Adrenal gland (tissue), 12 donors: Measurements from ENCODE around the gene CAGE1. TPM values are rescaled to one million over a fixed set of nuclear protein-coding genes. Genes with fewer than 3 reads are reported as not detected.
"Not testable (repeated sequence)": the region's sequence is repeated elsewhere in the genome, so short reads cannot be mapped to it uniquely, and the experiment has no call there.

Source experiments
- DNase-seq, 7 donors: peaks; one replicate each; pipeline ENCODE4 v3.0.0-alpha.2; 2019 to 2020
- H3K27ac ChIP-seq, 5 donors: fragments of 200-600 bp; sonication (generic) in 4 of 5; 1 replicate in 3 of 5; 2 replicates in 2 of 5; pipeline versions ENCODE4 v1.5.1 to v1.8.0; 2016 to 2020; ENCODE audit warnings: mild to moderate bottlenecking in 1 of 5
- H3K27me3 ChIP-seq: fragments of 200-600 bp; 2 replicates; pipeline ENCODE4 v1.8.0; 2021
- H3K36me3 ChIP-seq, 2 donors: fragments of 200-600 bp; replicated peaks in 1 of 2; 1 replicate in 1 of 2; 2 replicates in 1 of 2; pipeline versions ENCODE4 v1.5.1 to v1.8.0; 2018 to 2022
- H3K4me1 ChIP-seq, 2 donors: fragments of 200-600 bp; replicated peaks in 1 of 2; 1 replicate in 1 of 2; 2 replicates in 1 of 2; pipeline versions ENCODE4 v1.5.1 to v1.8.0; 2018 to 2021
- H3K4me3 ChIP-seq, 4 donors: fragments of 200-600 bp; sonication (generic) in 3 of 4; one replicate each; pipeline ENCODE4 v1.5.1; 2016 to 2018
- H3K9me3 ChIP-seq, 3 donors: fragments of 200-600 bp; sonication (generic) in 1 of 3; replicated peaks in 1 of 3; 1 replicate in 2 of 3; 2 replicates in 1 of 3; pipeline versions ENCODE4 v1.5.1 to v1.8.0; 2016 to 2021
- POLR2A ChIP-seq, 2 donors: fragments of 450-650 bp; IDR thresholded peaks; one replicate each; pipeline ENCODE4 v1.6.1; 2017; ENCODE audit warnings: antibody characterized with exemption in 2 of 2, mild to moderate bottlenecking in 2 of 2, moderate library complexity in 1 of 2
- WGBS, 4 donors: extraction: QIAGEN DNeasy Blood & Tissue Kit in 2 of 4; methylation state at CpG; one replicate each; pipeline versions ENCODE4 v1.1.5 to v1.1.7; 2013 to 2017; 5-methylcytosine and 5-hydroxymethylcytosine counted together
- intact Hi-C, 2 donors: fragments of 100-400 bp; cut with DNase I; formaldehyde crosslinking; loops; one replicate each; pipeline versions ENCODE4 v1.14.1 to v1.15.0; 2022 to 2023
- polyA plus RNA-seq, 3 donors: library from polyadenylated mRNA; stranded (reverse); fragments of 200-250 nt in 2 of 3; fragments of 350-450 nt in 1 of 3; fragmentation: Illumina TruSeq in 1 of 3; extraction: RNeasy Lipid Tissue Mini Kit (QIAGEN cat#74804) in 1 of 3; gene quantifications; one replicate each; pipeline ENCODE4 v1.2.3, GENCODE V29; 2013 to 2014
- total RNA-seq, 9 donors: library from RNA; depleted of rRNA in 4 of 9; stranded (reverse); fragments of >200 nt in 4 of 9; fragments of 120-200 nt in 1 of 9; fragmentation: NEBNext Ultra II Directional in 1 of 9; extraction: Animal tissue kit (Norgen Biotek cat#: 25700) in 1 of 9; gene quantifications; one replicate each; pipeline versions ENCODE4 v1.1.0 to v1.2.4, GENCODE V29; 2013 to 2023
- TF ChIP-seq, protein P1 (sequence below), 6 experiments: fragments of 450-650 bp in 4 of 6; fragments of 200-600 bp in 2 of 6; sonication (generic) in 1 of 6; IDR thresholded peaks; 1 replicate in 5 of 6; 2 replicates in 1 of 6; pipeline versions ENCODE4 v1.5.1 to v1.8.0; 2016 to 2021; ENCODE audit warnings: antibody characterized with exemption in 6 of 6, mild to moderate bottlenecking in 2 of 6, moderate library complexity in 1 of 6
- donor health status: healthy with polysubstance abuse.
- donor health status: Bipolar disorder and iron deficiency.
- donor health status: DM: yes; HTN: yes; CAD: no.
- donor health status: DM: no; HTN: no; CAD: no.
- donor health status: DM: no; HTN: no; CAD: no.
- donor health status: DM: yes; HTN: yes; CAD: no.

Gene CAGE1
- total and polyA plus RNA-seq, 12 donors = 0.06 to 0.25 (median 0.16) TPM; not detected in 8

DNA sequence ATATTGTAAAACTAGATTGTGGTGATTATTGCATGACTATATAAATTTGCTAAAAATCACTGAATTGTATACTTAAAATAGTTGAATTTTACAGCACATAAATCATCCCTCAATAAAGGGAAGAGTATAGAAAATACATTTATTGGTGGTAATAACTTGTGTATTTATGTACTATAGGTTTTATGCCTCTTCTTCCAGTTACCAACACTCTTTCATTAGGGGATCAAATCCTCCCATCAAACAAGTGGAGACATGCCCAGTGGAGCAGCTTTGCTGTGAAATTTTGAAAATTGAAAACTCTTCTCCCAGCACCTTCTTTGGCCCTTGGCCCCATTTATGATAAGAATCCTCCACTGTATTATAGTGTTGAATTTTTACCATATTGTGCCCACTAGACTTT, 66.5 kb downstream of the CAGE1 start:
- intact Hi-C loops = no loop called here
- Histone ChIP-seq H3K27me3 (no peaks in the 10 kb centered on the region), H3K27ac (no peak overlapping the region), H3K36me3 (no peaks in the 10 kb centered on the region), H3K9me3 (no peaks in the 10 kb centered on the region), H3K4me1 (no peaks in the 10 kb centered on the region), H3K4me3 (no peak overlapping the region)
- DNase-seq = no peak
- no peak for TF ChIP-seq POLR2A (IDR thresholded peaks at IDR 0.05)
- TF ChIP-seq, protein P1, sequence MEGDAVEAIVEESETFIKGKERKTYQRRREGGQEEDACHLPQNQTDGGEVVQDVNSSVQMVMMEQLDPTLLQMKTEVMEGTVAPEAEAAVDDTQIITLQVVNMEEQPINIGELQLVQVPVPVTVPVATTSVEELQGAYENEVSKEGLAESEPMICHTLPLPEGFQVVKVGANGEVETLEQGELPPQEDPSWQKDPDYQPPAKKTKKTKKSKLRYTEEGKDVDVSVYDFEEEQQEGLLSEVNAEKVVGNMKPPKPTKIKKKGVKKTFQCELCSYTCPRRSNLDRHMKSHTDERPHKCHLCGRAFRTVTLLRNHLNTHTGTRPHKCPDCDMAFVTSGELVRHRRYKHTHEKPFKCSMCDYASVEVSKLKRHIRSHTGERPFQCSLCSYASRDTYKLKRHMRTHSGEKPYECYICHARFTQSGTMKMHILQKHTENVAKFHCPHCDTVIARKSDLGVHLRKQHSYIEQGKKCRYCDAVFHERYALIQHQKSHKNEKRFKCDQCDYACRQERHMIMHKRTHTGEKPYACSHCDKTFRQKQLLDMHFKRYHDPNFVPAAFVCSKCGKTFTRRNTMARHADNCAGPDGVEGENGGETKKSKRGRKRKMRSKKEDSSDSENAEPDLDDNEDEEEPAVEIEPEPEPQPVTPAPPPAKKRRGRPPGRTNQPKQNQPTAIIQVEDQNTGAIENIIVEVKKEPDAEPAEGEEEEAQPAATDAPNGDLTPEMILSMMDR (IDR thresholded peaks at IDR 0.05) = no peak

- DNase-seq, H3K4me3 ChIP-seq, H3K27ac ChIP-seq, H3K27me3 ChIP-seq, H3K9me3 ChIP-seq, H3K4me1 ChIP-seq, intact Hi-C loops, H3K36me3 ChIP-seq: not testable (repeated sequence)
- 80 to 91% (median 84%) methylated on average over 6 of the region's 6 CpGs for WGBS, 4 donors
These were observed 67.7 kb downstream of the CAGE1 start for GRCh38 chr6:7321866-7322265.

DNA sequence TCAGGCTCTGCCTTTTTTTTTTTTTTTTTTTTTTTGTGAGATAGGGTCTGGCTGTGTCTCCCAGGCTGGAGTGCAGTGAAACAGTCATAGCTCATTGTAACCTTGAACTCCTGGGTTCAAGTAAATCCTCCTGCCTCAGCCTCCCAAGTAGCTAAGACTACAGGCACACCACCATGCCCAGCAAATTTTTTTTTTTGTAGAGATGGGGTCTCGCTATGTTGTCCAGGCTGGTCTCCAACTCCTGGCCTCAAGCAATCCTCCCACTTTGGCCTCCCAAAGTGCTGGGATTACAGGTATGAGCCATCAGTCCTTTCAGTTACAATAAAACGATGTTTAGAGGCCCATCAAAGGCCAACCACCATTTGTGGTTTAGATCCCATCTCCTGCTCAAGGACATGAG, 70.1 kb downstream of the CAGE1 start:
- H3K36me3 ChIP-seq, H3K27ac ChIP-seq, H3K27me3 ChIP-seq, H3K4me3 ChIP-seq, H3K9me3 ChIP-seq, DNase-seq, H3K4me1 ChIP-seq, intact Hi-C loops: not testable (repeated sequence)
- WGBS, 4 donors = 72 to 88% (median 85%) methylated on average over 2 of the region's 2 CpGs

GRCh38 chr6:7317538-7317937, 72.0 kb downstream of the CAGE1 start:
- no peak overlapping the region for H3K4me3 ChIP-seq
- 78 to 85% (median 83%) methylated on average over 9 of the region's 9 CpGs for WGBS, 4 donors
- H3K9me3 ChIP-seq = no peaks in the 10 kb centered on the region
- no peak for TF ChIP-seq POLR2A (IDR thresholded peaks at IDR 0.05)
- TF ChIP-seq, protein P1 (IDR thresholded peaks at IDR 0.05) = no peak
- DNase-seq = no peak
- H3K27ac ChIP-seq = no peak overlapping the region
- H3K36me3 ChIP-seq = no peaks in the 10 kb centered on the region
- peaks cover 0 to 4% of the 10 kb centered on the region in 2 donors for H3K4me1 ChIP-seq
- intact Hi-C loops = no loop called here
- H3K27me3 ChIP-seq = no peaks in the 10 kb centered on the region

DNA sequence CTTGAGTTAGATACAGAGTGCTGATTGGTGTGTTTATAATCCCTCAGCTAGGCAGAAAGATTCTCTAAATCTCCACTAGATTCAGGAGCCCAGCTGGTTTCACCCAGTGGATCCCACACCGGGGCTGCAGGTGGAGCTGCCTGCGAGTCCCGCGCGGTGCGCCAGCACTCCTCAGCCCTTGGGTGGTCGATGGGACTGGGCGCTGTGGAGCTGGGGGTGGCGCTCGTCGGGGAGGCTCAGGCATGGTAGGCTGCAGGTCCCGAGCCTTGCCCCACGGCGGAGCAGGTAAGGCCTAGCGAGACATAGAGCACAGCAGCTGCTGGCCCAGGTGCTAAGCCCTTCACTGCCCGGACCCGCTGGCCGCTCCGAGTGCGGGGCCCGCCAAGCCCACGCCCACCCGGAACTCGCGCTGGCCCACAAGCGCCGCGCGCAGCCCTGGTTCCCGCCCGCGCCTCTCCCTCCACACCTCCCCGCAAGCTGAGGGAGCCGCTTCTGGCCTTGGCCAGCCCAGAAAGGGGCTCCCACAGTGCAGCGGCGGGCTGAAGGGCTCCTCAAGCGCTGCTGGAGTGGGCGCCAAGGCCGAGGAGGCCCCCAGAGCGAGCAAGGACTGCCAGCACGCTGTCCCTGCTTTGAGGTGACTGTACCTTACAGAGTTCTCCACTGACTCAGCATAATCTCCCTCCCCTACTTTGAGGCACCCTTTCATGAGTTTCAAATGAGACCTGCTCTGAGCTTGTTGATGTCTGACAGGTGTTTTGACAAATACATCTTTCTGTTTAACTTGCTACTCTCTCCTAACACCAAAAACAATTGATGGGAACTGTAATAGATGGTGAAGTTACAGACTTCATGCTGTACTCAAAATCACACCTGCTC, 72.6 kb downstream of the CAGE1 start:
- H3K36me3 ChIP-seq = no peaks in the 10 kb centered on the region
- H3K27ac ChIP-seq = no peak overlapping the region
- intact Hi-C loops = no loop called here
- H3K4me1 ChIP-seq = peaks cover 2 to 8% of the 10 kb centered on the region in 2 donors
- TF ChIP-seq, protein P1 (IDR thresholded peaks at IDR 0.05) = no peak
- TF ChIP-seq POLR2A (IDR thresholded peaks at IDR 0.05) = no peak
- H3K27me3 ChIP-seq = no peaks in the 10 kb centered on the region
- H3K4me3 ChIP-seq = no peak overlapping the region
- DNase-seq = no peak
- 87 to 94% (median 87%) methylated on average over 6 to 41 of the region's 41 CpGs for WGBS, 4 donors
- no peaks in the 10 kb centered on the region for H3K9me3 ChIP-seq
